A549 (cell line): Measurements from ENCODE around the gene RXRG.

ENCODE experiments used
- CEBPB ChIP-seq, 2 experiments: fragments of >200 bp in 1 of 2; sonication (Bioruptor Twin) in 1 of 2; formaldehyde crosslinking in 1 of 2; IDR thresholded peaks; 2 replicates each; pipeline ENCODE4 v1.6.1; 2012 to 2016
- CTCF ChIP-seq: fragments of >200 bp; sonication (Bioruptor Twin); formaldehyde crosslinking; IDR thresholded peaks from 3 replicates; pipeline ENCODE4 v1.5.1; 2016
- HOXB13 ChIP-seq: fragments of 250-450 bp; sonication (Bioruptor Pico); IDR thresholded peaks from 2 replicates; pipeline ENCODE4 v1.5.0; 2020; ENCODE audit warnings: low read depth, mild to moderate bottlenecking, moderate library complexity
- JUN ChIP-seq, 2 experiments: fragments of >200 bp; sonication (Bioruptor Twin); formaldehyde crosslinking; IDR thresholded peaks; 2 replicates in 1 of 2; 3 replicates in 1 of 2; pipeline ENCODE4 v1.6.1; 2016 to 2017
- JUNB ChIP-seq: fragments of >200 bp; sonication (Bioruptor Twin); formaldehyde crosslinking; IDR thresholded peaks from 2 replicates; pipeline ENCODE4 v1.6.1; 2016
- MAX ChIP-seq: IDR thresholded peaks from 2 replicates; pipeline ENCODE4 v1.6.1; 2012
- PHF8 ChIP-seq: fragments of 200-600 bp; sonication (generic); IDR thresholded peaks from 2 replicates; pipeline ENCODE4 v1.6.1; 2016; ENCODE audit warnings: low read depth, mild to moderate bottlenecking, antibody characterized with exemption, moderate library complexity, borderline replicate concordance
- POLR2A ChIP-seq: IDR thresholded peaks from 2 replicates; pipeline ENCODE4 v1.6.1; 2012; ENCODE audit warnings: mild to moderate bottlenecking, low read length
- RCOR1 ChIP-seq: fragments of 150-350 bp; IDR thresholded peaks from 2 replicates; pipeline ENCODE4 v1.6.1; 2014; ENCODE audit warnings: antibody characterized with exemption, low read length, low read depth
- RFX5 ChIP-seq: fragments of 450-650 bp; IDR thresholded peaks from 2 replicates; pipeline ENCODE4 v1.7.1; 2014; ENCODE audit warnings: antibody characterized with exemption, mild to moderate bottlenecking, moderate library complexity
- USF2 ChIP-seq: fragments of 450-650 bp; IDR thresholded peaks from 2 replicates; pipeline ENCODE4 v1.6.1; 2014; ENCODE audit warnings: antibody characterized with exemption
- ZFP36 ChIP-seq: fragments of 450-650 bp; IDR thresholded peaks from 2 replicates; pipeline ENCODE4 v1.6.1; 2014; ENCODE audit warnings: borderline replicate concordance; ENCODE audit not compliant: partially characterized antibody
- ZSCAN20 ChIP-seq: fragments of 250-450 bp; sonication (Bioruptor Pico); IDR thresholded peaks from 2 replicates; pipeline ENCODE4 v1.8.0; 2022; ENCODE audit warnings: mild to moderate bottlenecking, moderate library complexity
- TF ChIP-seq, protein P1 (sequence below): fragments of >200 bp; sonication (Bioruptor Twin); formaldehyde crosslinking; IDR thresholded peaks from 2 replicates; pipeline ENCODE4 v1.6.1; 2016

DNA sequence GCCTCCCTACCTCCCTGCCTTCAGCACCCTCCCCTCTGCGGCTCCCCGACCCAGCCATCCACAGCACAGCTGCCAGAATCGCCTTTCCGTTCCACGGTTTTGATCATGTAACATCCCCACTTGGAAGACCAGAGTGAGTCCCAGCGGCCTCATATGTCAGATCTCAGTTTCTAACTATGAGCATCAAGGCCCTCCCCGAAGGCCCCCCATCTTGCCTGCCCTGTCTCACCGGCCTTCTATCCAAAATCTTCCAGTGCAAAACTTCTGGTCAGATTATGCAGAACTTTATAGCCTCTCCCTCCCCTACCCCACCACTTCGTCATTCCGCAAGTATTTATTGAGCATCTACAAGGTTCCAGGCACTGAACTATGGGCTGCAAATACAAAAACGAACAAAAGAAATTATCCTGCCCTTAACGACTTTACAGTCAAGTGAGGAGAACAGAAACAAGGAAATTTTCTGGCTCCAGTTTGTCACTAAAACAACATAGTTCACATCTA lies 68.1 kb downstream of the RXRG start:
- TF ChIP-seq CTCF (no peak), USF2 (no peak), CEBPB (IDR thresholded peaks at IDR 0.05) (no peak), JUNB (no peak), ZFP36 (no peak), MAX (no peak), ZSCAN20 (CRISPR knock-in tag) (no peak), RFX5 (no peak), POLR2A (no peak), HOXB13 (CRISPR knock-in tag) (no peak), RCOR1 (no peak), PHF8 (no peak), JUN (IDR thresholded peaks at IDR 0.05) (no peak)
- TF ChIP-seq, protein P1, sequence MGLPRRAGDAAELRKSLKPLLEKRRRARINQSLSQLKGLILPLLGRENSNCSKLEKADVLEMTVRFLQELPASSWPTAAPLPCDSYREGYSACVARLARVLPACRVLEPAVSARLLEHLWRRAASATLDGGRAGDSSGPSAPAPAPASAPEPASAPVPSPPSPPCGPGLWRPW, result no peak
